ENCODE measurements around the gene EGLN1.
"Not testable (repeated sequence)": the region's sequence is repeated elsewhere in the genome, so short reads cannot be mapped to it uniquely, and the experiment has no call there.

The EGLN1 gene

DNA sequence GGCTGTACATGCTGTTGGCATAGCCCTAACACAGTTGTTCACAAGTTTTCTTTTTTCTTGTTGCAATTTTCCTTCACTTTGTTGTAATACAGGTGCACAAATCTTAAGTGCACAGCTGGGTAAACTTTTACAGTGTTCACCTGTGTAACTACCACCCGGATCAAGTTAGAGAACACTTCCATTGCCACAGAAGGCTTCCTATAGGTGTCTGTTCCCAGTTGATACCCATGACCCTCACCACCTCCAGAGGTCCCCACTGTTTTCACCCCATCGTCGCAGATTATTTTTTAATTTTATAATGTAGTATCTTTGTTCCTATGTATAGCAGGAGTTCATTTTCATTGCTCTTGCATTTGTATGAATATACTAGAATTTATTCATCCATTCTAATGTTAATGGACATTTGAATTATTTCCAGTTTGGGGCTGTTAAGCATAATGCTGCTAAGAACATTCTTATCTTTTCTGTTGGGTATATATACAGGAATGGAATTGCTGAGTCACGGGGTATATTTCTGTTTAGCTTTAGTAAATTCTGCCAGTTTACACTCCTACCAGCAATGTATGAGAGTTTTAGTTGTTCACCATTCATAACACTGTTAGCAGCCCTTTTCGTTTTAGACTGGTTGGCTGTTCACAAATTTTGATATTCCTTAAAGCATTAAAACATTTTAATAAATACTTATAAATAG lies 67.6 kb downstream of the EGLN1 start:
- H3K36me3 ChIP-seq (ENCODE audit: insufficient read depth, low read length), result peaks cover 25% of the 10 kb centered on the region
- H3K9ac ChIP-seq (ENCODE audit: low read depth, low read length), result no peak overlapping the region
- H3K4me1 ChIP-seq (ENCODE audit: control insufficient read depth, insufficient read depth, low read length), result peaks cover 10% of the 10 kb centered on the region
- H3K4me3 ChIP-seq (ENCODE audit: low read length), result no peak overlapping the region
- H3K27me3 ChIP-seq (ENCODE audit: control insufficient read depth, insufficient read depth, low read length), result no peaks in the 10 kb centered on the region
- no peaks in the 10 kb centered on the region for H3K9me3 ChIP-seq (replicated peaks; ENCODE audit: low read length)
- no peak overlapping the region for H3K4me2 ChIP-seq (ENCODE audit: low read length)

DNA sequence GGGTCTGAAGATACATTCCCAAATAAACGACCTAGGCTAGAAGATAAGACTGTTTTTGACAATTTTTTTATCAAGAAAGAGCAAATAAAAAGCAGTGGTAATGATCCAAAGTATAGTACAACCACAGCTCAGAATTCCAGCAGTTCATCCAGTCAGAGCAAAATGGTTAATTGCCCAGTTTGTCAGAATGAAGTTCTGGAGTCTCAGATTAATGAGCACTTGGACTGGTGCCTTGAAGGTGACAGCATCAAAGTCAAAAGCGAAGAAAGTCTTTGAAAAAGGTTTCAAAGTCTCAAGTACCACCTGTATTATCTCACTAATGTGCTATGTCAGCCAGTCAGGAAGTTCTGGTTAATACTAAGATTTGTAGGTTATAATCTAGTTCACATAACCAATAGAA lies 69.0 kb downstream of the EGLN1 start:
- Histone ChIP-seq H3K9me3 (replicated peaks; ENCODE audit: low read length) (no peaks in the 10 kb centered on the region), H3K9ac (ENCODE audit: low read depth, low read length) (no peak overlapping the region), H3K4me1 (ENCODE audit: control insufficient read depth, insufficient read depth, low read length) (peaks cover 6% of the 10 kb centered on the region), H3K27me3 (ENCODE audit: control insufficient read depth, insufficient read depth, low read length) (no peaks in the 10 kb centered on the region), H3K4me3 (ENCODE audit: low read length) (no peak overlapping the region), H3K4me2 (ENCODE audit: low read length) (no peak overlapping the region), H3K36me3 (ENCODE audit: insufficient read depth, low read length) (peaks cover 36% of the 10 kb centered on the region)

DNA sequence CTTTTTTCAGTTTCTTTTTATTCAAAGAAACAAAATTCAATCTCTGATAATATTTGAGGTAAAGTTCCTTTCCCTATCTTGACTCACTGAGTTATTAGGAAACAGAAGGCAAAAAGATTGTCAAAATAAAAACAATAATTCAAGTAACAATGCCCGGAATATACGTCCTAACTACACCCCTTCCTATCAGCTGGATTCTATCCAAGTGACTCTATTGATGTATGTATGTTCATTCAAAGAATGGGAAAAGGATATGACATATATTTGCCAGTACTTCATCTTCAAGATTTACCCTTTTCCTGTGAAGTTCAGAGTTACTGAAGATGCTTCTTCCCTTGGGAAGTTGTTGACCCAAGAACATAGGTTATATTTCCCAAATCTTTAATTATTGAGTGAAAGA lies 70.3 kb downstream of the EGLN1 start:
- H3K9ac ChIP-seq (ENCODE audit: low read depth, low read length), result no peak overlapping the region
- H3K4me1 ChIP-seq (ENCODE audit: control insufficient read depth, insufficient read depth, low read length), result peaks cover 4% of the 10 kb centered on the region
- no peak overlapping the region for H3K4me2 ChIP-seq (ENCODE audit: low read length)
- no peaks in the 10 kb centered on the region for H3K9me3 ChIP-seq (replicated peaks; ENCODE audit: low read length)
- H3K36me3 ChIP-seq (ENCODE audit: insufficient read depth, low read length), result peaks cover 42% of the 10 kb centered on the region
- H3K4me3 ChIP-seq (ENCODE audit: low read length), result no peak overlapping the region
- H3K27me3 ChIP-seq (ENCODE audit: control insufficient read depth, insufficient read depth, low read length), result no peaks in the 10 kb centered on the region

DNA sequence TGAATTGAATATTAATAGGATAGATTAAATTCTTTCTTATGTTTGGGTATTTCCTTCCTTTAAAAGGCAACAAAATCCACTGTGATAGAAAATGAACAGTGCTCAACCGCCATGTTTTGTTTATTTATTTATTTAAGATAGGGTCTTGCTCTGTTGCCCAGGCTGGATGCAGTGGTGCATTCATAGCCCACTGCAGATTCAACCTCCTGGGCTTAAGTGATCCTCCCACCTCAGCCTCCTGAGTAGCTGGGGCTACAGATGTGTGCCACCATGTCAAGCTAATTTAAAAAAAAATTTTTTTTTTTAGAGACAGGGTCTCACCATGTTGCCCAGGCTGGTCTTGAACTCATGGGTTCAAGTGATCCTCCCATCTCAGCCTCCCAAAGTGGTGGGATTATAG lies 73.2 kb downstream of the EGLN1 start:
- H3K27me3 ChIP-seq (ENCODE audit: control insufficient read depth, insufficient read depth, low read length); H3K9me3 ChIP-seq (replicated peaks; ENCODE audit: low read length); H3K4me2 ChIP-seq (ENCODE audit: low read length); H3K4me3 ChIP-seq (ENCODE audit: low read length); H3K4me1 ChIP-seq (ENCODE audit: control insufficient read depth, insufficient read depth, low read length); H3K9ac ChIP-seq (ENCODE audit: low read depth, low read length): not testable (repeated sequence)
- H3K36me3 ChIP-seq (ENCODE audit: insufficient read depth, low read length), result peaks cover 45% of the 10 kb centered on the region

DNA sequence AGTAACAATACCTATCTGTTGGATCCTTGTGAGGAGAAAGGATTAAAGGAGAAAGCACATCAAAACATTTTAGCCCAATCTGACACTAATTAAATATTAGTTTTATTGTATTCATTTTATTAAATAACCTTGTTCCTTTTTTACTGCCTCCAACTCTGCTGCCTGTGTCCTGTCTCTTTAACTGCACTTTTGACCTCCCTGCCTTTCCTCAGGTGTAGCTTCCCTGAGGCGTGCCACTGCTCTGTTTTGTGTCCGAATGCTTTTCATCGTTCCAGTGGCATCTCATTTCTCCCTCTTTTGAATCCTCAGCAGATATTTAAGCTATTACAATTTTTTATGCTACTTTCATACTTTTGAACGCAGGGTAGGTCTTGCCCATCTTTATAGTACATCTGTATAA lies 73.6 kb downstream of the EGLN1 start:
- no peak overlapping the region for H3K9ac ChIP-seq (ENCODE audit: low read depth, low read length)
- H3K27me3 ChIP-seq (ENCODE audit: control insufficient read depth, insufficient read depth, low read length), result no peaks in the 10 kb centered on the region
- H3K36me3 ChIP-seq (ENCODE audit: insufficient read depth, low read length), result peaks cover 47% of the 10 kb centered on the region
- H3K4me3 ChIP-seq (ENCODE audit: low read length), result no peak overlapping the region
- no peak overlapping the region for H3K4me2 ChIP-seq (ENCODE audit: low read length)
- no peaks in the 10 kb centered on the region for H3K4me1 ChIP-seq (ENCODE audit: control insufficient read depth, insufficient read depth, low read length)
- no peaks in the 10 kb centered on the region for H3K9me3 ChIP-seq (replicated peaks; ENCODE audit: low read length)

DNA sequence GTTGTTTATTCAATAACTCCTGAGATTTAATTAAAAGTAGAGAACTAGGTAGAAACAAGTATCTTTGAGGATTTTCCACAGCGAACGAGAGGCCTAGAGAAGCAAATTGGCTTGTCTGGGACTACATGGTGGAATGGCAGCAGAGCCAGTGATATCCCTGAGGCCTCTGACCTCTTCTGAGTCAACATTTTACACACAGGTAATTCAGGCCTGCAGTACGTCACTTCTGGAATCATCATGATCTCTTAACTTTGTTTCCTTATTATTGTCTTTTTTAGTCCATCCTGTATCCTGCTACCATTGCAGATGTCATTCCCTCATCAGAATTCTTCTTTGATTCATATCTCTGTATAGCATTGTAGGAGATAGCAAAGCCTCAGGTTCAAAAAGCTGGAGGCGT lies 74.1 kb downstream of the EGLN1 start:
- Histone ChIP-seq H3K9me3 (replicated peaks; ENCODE audit: low read length) (no peaks in the 10 kb centered on the region), H3K4me2 (ENCODE audit: low read length) (no peak overlapping the region), H3K4me3 (ENCODE audit: low read length) (no peak overlapping the region), H3K27me3 (ENCODE audit: control insufficient read depth, insufficient read depth, low read length) (no peaks in the 10 kb centered on the region), H3K9ac (ENCODE audit: low read depth, low read length) (no peak overlapping the region), H3K36me3 (ENCODE audit: insufficient read depth, low read length) (peaks cover 48% of the 10 kb centered on the region), H3K4me1 (ENCODE audit: control insufficient read depth, insufficient read depth, low read length) (no peaks in the 10 kb centered on the region)

DNA sequence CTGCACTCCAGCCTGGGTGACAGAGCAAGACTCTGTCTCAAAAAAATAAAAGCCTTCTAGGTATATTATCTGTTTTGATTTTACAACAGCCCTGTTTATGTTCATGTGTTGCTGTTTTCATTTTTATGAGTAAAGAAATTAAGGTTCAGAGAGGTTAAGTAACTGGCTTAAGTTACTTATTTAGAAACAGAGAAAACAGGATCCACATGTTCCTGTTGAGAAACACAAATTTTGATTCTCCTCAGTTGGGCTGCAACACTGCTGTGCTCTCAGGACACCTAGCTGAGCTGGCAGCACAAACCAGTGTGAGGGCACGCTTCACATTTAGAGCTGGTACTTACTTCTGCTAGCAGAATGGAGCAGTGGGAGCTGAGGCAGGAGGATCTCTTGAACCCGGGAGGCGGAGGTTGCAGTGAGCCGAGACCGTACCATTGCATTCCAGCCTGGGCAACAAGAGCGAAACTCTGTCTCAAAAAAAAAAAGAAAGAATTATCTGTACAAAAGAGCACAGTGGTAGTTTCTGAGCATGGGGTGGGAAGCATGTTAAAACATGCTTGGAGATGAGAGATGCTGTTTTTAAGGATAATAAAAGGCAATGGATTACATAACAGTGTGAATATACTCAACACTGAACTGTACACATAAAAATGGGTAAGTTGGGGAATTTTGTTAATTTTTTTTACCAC lies 81.6 kb downstream of the EGLN1 start:
- no peak overlapping the region for H3K9ac ChIP-seq (ENCODE audit: low read depth, low read length)
- H3K4me2 ChIP-seq (ENCODE audit: low read length), result no peak overlapping the region
- peaks cover 18% of the 10 kb centered on the region for H3K4me1 ChIP-seq (ENCODE audit: control insufficient read depth, insufficient read depth, low read length)
- no peaks in the 10 kb centered on the region for H3K9me3 ChIP-seq (replicated peaks; ENCODE audit: low read length)
- no peaks in the 10 kb centered on the region for H3K27me3 ChIP-seq (ENCODE audit: control insufficient read depth, insufficient read depth, low read length)
- peaks cover 11% of the 10 kb centered on the region for H3K36me3 ChIP-seq (ENCODE audit: insufficient read depth, low read length)
- H3K4me3 ChIP-seq (ENCODE audit: low read length), result no peak overlapping the region

DNA sequence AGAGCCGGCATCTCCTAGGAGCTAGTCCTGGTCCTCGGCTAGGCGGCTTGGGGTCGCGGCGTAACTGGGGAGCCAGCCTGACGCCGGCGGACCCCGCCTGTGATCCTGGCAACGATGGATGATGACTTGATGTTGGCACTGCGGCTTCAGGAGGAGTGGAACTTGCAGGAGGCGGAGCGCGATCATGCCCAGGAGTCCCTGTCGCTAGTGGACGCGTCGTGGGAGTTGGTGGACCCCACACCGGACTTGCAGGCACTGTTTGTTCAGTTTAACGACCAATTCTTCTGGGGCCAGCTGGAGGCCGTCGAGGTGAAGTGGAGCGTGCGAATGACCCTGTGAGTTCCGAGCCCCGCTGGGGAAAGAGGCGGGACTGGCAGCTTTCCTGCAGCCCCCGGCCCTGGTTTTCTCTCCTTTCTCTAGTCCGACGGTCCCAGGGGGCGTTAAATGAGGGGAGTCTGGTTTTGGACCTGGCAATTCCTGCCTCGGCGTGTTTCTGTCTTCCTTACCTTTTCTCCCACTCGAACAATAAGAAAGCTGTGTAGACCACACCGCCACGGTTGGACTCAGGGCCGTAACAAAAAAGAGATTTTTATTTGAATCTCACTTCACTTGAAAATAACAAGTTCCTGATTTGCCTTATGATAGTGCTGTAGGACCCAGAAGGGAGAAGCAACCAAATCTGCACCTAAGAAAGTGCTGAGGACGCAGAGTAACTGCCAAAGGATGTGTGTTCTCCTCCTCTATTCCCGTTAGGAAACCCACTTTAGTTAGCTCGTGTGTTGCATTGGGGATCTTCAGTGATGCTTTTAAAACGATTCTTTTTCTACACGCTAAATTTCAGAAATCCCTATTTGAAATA lies 83.6 kb downstream of the EGLN1 start, which contains the start of gene SPRTN:
SPRTN (plus strand) TSS at position 24 of the 859 bp plus-strand sequence; CDS start at position 115, 91 bp downstream.
- Histone ChIP-seq H3K9ac (ENCODE audit: low read depth, low read length) (peak within 1 kb of the TSS; percentile 95), H3K36me3 (ENCODE audit: insufficient read depth, low read length) (peaks cover 15% of the 10 kb centered on the region), H3K9me3 (replicated peaks; ENCODE audit: low read length) (no peaks in the 10 kb centered on the region), H3K4me1 (ENCODE audit: control insufficient read depth, insufficient read depth, low read length) (peaks cover 30% of the 10 kb centered on the region), H3K4me3 (ENCODE audit: low read length) (peak within 1 kb of the TSS; percentile 91), H3K4me2 (ENCODE audit: low read length) (peak within 1 kb of the TSS; percentile 98), H3K27me3 (ENCODE audit: control insufficient read depth, insufficient read depth, low read length) (no peaks in the 10 kb centered on the region)

DNA sequence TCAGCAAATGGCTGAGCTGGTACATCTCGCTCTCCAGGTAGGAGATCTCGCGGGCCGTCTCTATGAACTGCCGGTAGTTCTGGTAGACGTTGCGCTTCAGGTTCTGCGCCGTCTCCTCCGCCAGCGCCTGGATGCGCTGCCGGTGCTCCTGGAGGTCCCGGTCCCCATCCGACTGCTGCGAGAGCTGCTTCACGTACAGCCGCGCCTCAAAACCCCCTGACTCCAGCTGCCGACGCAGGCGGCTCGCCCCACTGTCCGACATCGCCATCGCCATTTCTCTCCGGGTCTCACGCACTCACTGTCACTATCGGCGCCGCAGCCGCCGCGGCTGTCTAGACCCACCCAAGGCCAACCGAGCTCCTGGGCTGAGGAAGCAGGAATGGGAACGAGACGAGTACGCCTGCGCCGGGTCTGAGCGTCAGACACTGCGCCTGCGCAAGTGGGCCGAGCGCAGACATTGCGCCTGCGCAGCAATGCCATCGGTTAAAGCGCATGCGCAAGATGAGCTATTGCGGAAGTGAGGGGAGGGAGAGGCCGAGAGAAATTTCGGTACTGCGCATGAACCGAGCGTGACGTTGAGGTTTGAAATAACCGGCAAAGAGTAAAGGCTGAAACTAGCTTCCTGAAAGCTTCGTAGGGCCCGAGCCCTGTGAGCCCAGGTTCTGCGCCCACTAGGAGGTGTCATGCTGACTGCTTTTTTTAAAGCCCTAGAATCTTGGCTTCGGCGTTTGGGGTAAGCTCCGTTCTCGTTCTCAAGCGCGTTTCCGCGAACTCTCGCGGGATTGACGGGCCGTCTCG lies 84.4 kb downstream of the EGLN1 start, which contains the start of gene EXOC8:
EXOC8 (minus strand) TSS at position 381 of the 798 bp plus-strand sequence; CDS start at position 274, 107 bp downstream.
- Histone ChIP-seq H3K4me1 (ENCODE audit: control insufficient read depth, insufficient read depth, low read length) (peaks cover 37% of the 10 kb centered on the region), H3K4me2 (ENCODE audit: low read length) (peak within 1 kb of the TSS; percentile 98), H3K4me3 (ENCODE audit: low read length) (peak within 1 kb of the TSS; percentile 91), H3K36me3 (ENCODE audit: insufficient read depth, low read length) (peaks cover 17% of the 10 kb centered on the region), H3K9me3 (replicated peaks; ENCODE audit: low read length) (no peaks in the 10 kb centered on the region), H3K9ac (ENCODE audit: low read depth, low read length) (peak within 1 kb of the TSS; percentile 95), H3K27me3 (ENCODE audit: control insufficient read depth, insufficient read depth, low read length) (no peaks in the 10 kb centered on the region)

DNA sequence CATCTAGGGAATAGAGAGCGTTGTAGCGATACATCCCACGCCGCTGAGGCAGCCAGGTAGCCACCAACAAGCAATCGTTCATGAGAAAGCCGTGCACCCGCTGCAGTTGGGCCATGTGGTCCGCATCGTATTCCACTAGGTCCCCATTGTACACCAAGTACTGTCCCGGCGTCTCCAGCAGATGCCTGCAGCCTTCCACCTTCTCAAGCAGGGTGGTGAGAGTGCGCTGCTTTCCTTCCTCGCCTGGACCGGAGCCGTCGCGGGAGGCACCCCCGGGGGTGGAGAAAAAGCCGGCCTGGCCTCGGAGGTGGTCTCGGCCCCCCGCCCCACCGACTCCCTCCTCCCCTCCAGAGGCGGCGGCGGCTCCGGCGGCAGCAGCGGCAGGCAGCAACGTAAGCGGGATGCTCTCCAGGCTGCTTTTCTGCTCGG lies 85.0 kb downstream of the EGLN1 start:
- Histone ChIP-seq H3K4me2 (ENCODE audit: low read length) (peak overlapping the region; percentile 98), H3K36me3 (ENCODE audit: insufficient read depth, low read length) (peaks cover 16% of the 10 kb centered on the region), H3K9ac (ENCODE audit: low read depth, low read length) (peak overlapping the region; percentile 95), H3K4me1 (ENCODE audit: control insufficient read depth, insufficient read depth, low read length) (peaks cover 37% of the 10 kb centered on the region), H3K27me3 (ENCODE audit: control insufficient read depth, insufficient read depth, low read length) (no peaks in the 10 kb centered on the region), H3K9me3 (replicated peaks; ENCODE audit: low read length) (no peaks in the 10 kb centered on the region), H3K4me3 (ENCODE audit: low read length) (peak overlapping the region; percentile 91)

Data from skeletal muscle satellite cell (primary cell).